Measurements from ENCODE around the gene PDYN. TPM values are rescaled to one million over a fixed set of nuclear protein-coding genes. Genes with fewer than 3 reads are reported as not detected.

The PDYN gene
- total and polyA plus RNA-seq, 2 donors, result 0.33 to 1.3 TPM

- DNase-seq (ENCODE audit: low read depth in 6 of 9, low spot score in 9 of 9), result no peak
- peaks cover 0 to 7% of the 10 kb centered on the region in 2 donors for H3K27me3 ChIP-seq (ENCODE audit: control insufficient read depth in 2 of 2, insufficient read depth in 1 of 2, low read length in 1 of 2)
- no peaks in the 10 kb centered on the region for H3K9me3 ChIP-seq (ENCODE audit: control insufficient read depth in 2 of 2, insufficient read depth in 1 of 2, low read length in 1 of 2)
- no peak overlapping the region for H3K27ac ChIP-seq (ENCODE audit: low read depth in 1 of 2, low read length in 1 of 2)
- no peaks in the 10 kb centered on the region for H3K36me3 ChIP-seq (ENCODE audit: control insufficient read depth in 2 of 2, insufficient read depth in 2 of 2, low read length in 1 of 2)
- 92% methylated on average over 5 of the region's 5 CpGs for WGBS
- no peak overlapping the region for H3K4me3 ChIP-seq (ENCODE audit: low read length in 2 of 2)
- peaks cover 0 to 4% of the 10 kb centered on the region in 2 donors for H3K4me1 ChIP-seq (ENCODE audit: control insufficient read depth in 2 of 2, insufficient read depth in 2 of 2, low read length in 2 of 2)
Observed at GRCh38 chr20:1961374-1961773, 32.5 kb downstream of the PDYN start.

DNA sequence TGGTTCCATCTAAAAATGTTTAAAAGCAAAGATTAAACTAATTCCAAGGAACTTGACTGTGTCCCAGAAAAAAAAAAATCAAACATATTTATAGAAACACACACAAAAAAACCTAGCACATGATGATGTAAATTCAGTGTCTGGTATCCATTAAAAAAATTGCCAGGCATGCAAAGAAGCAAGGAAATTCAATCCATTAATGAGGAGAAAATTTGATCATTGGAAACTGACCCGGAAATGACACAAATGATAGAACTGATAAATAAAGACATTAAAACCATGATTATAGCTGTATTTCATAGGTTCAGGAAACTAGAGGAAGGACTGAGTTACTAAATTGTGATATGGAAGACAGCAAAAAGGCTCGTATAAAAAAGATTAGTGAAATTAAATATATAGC is 34.7 kb downstream of the PDYN start:
- Histone ChIP-seq H3K36me3 (ENCODE audit: control insufficient read depth in 2 of 2, insufficient read depth in 2 of 2, low read length in 1 of 2) (no peaks in the 10 kb centered on the region), H3K27ac (ENCODE audit: low read depth in 1 of 2, low read length in 1 of 2) (no peak overlapping the region)
- WGBS, result 93% methylated on average over 2 of the region's 2 CpGs

GRCh38 chr20:1958426-1958825 is 35.4 kb downstream of the PDYN start:
- Histone ChIP-seq H3K27me3 (ENCODE audit: control insufficient read depth in 2 of 2, insufficient read depth in 1 of 2, low read length in 1 of 2) (no peaks in the 10 kb centered on the region), H3K36me3 (ENCODE audit: control insufficient read depth in 2 of 2, insufficient read depth in 2 of 2, low read length in 1 of 2) (no peaks in the 10 kb centered on the region), H3K4me1 (ENCODE audit: control insufficient read depth in 2 of 2, insufficient read depth in 2 of 2, low read length in 2 of 2) (no peaks in the 10 kb centered on the region), H3K27ac (ENCODE audit: low read depth in 1 of 2, low read length in 1 of 2) (no peak overlapping the region), H3K9me3 (ENCODE audit: control insufficient read depth in 2 of 2, insufficient read depth in 1 of 2, low read length in 1 of 2) (no peaks in the 10 kb centered on the region), H3K4me3 (ENCODE audit: low read length in 2 of 2) (no peak overlapping the region)
- DNase-seq (ENCODE audit: low read depth in 6 of 9, low spot score in 9 of 9), result no peak
- WGBS, result 98% methylated on average over 2 of the region's 2 CpGs

More for the DNA sequence above, 34.7 kb downstream of the PDYN start:
- no peak overlapping the region for H3K4me3 ChIP-seq (ENCODE audit: low read length in 2 of 2)
- no peaks in the 10 kb centered on the region for H3K4me1 ChIP-seq (ENCODE audit: control insufficient read depth in 2 of 2, insufficient read depth in 2 of 2, low read length in 2 of 2)
- DNase-seq (ENCODE audit: low read depth in 6 of 9, low spot score in 9 of 9), result no peak
- no peaks in the 10 kb centered on the region for H3K9me3 ChIP-seq (ENCODE audit: control insufficient read depth in 2 of 2, insufficient read depth in 1 of 2, low read length in 1 of 2)
- no peaks in the 10 kb centered on the region for H3K27me3 ChIP-seq (ENCODE audit: control insufficient read depth in 2 of 2, insufficient read depth in 1 of 2, low read length in 1 of 2)

GRCh38 chr20:1955217-1955616 is 38.6 kb downstream of the PDYN start:
- H3K9me3 ChIP-seq (ENCODE audit: control insufficient read depth in 2 of 2, insufficient read depth in 1 of 2, low read length in 1 of 2), result no peaks in the 10 kb centered on the region
- no peaks in the 10 kb centered on the region for H3K4me1 ChIP-seq (ENCODE audit: control insufficient read depth in 2 of 2, insufficient read depth in 2 of 2, low read length in 2 of 2)
- no peak overlapping the region for H3K4me3 ChIP-seq (ENCODE audit: low read length in 2 of 2)
- no peaks in the 10 kb centered on the region for H3K27me3 ChIP-seq (ENCODE audit: control insufficient read depth in 2 of 2, insufficient read depth in 1 of 2, low read length in 1 of 2)
- DNase-seq (ENCODE audit: low read depth in 6 of 9, low spot score in 9 of 9), result no peak
- H3K36me3 ChIP-seq (ENCODE audit: control insufficient read depth in 2 of 2, insufficient read depth in 2 of 2, low read length in 1 of 2), result no peaks in the 10 kb centered on the region
- WGBS, result 92% methylated on average over 8 of the region's 8 CpGs
- no peak overlapping the region for H3K27ac ChIP-seq (ENCODE audit: low read depth in 1 of 2, low read length in 1 of 2)

- Histone ChIP-seq H3K36me3 (ENCODE audit: control insufficient read depth in 2 of 2, insufficient read depth in 2 of 2, low read length in 1 of 2) (no peaks in the 10 kb centered on the region), H3K4me1 (ENCODE audit: control insufficient read depth in 2 of 2, insufficient read depth in 2 of 2, low read length in 2 of 2) (no peaks in the 10 kb centered on the region), H3K9me3 (ENCODE audit: control insufficient read depth in 2 of 2, insufficient read depth in 1 of 2, low read length in 1 of 2) (no peaks in the 10 kb centered on the region), H3K27ac (ENCODE audit: low read depth in 1 of 2, low read length in 1 of 2) (no peak overlapping the region), H3K4me3 (ENCODE audit: low read length in 2 of 2) (no peak overlapping the region), H3K27me3 (ENCODE audit: control insufficient read depth in 2 of 2, insufficient read depth in 1 of 2, low read length in 1 of 2) (peaks cover 0 to 4% of the 10 kb centered on the region in 2 donors)
- no peak for DNase-seq (ENCODE audit: low read depth in 6 of 9, low spot score in 9 of 9)
- 95% methylated on average over 5 of the region's 5 CpGs for WGBS
Observed at GRCh38 chr20:1953621-1954020, 40.2 kb downstream of the PDYN start.

DNA sequence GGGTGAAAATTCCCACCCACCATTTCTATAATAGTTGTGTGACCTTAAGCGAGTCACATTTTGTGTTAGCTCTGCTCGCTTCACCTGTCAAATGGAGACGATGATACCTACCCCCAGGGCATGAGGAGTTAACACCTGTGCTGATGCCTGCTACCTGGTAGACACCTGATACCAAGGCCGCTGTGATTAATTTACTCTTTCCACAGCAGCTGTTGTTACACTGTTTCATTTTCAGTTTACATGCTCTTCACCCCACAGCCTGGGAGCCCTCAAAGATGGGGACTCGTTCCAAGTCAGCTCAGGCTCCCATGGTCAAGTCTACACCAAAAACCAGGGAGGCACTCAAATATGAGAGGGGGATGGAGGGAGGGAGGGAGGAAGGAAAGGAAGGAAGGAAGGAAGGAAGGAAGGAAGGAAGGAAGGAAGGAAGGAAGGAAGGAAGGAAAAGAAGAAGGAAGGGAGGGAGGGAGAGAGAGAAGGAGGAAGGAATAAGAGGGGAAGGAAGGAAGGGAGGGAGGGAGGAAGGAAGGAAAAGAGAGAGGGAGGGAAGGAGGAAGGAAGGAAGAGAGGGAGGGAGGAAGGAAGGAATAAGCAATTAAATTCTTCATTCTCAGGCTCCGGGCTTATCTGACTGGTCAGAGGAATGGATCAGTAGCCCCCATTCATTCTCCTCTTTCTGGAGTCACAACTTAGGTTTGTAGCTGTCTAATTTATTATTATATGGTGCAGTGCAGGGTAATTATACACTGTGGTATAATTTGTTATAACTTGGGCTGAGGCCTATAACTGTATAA is 40.9 kb downstream of the PDYN start:
- Histone ChIP-seq H3K4me1 (ENCODE audit: control insufficient read depth in 2 of 2, insufficient read depth in 2 of 2, low read length in 2 of 2) (no peaks in the 10 kb centered on the region), H3K9me3 (ENCODE audit: control insufficient read depth in 2 of 2, insufficient read depth in 1 of 2, low read length in 1 of 2) (no peaks in the 10 kb centered on the region), H3K4me3 (ENCODE audit: low read length in 2 of 2) (no peak overlapping the region), H3K27me3 (ENCODE audit: control insufficient read depth in 2 of 2, insufficient read depth in 1 of 2, low read length in 1 of 2) (peaks cover 0 to 9% of the 10 kb centered on the region in 2 donors), H3K36me3 (ENCODE audit: control insufficient read depth in 2 of 2, insufficient read depth in 2 of 2, low read length in 1 of 2) (no peaks in the 10 kb centered on the region), H3K27ac (ENCODE audit: low read depth in 1 of 2, low read length in 1 of 2) (no peak overlapping the region)
- 93% methylated on average over 6 of the region's 6 CpGs for WGBS
- no peak for DNase-seq (ENCODE audit: low read depth in 6 of 9, low spot score in 9 of 9)

DNA sequence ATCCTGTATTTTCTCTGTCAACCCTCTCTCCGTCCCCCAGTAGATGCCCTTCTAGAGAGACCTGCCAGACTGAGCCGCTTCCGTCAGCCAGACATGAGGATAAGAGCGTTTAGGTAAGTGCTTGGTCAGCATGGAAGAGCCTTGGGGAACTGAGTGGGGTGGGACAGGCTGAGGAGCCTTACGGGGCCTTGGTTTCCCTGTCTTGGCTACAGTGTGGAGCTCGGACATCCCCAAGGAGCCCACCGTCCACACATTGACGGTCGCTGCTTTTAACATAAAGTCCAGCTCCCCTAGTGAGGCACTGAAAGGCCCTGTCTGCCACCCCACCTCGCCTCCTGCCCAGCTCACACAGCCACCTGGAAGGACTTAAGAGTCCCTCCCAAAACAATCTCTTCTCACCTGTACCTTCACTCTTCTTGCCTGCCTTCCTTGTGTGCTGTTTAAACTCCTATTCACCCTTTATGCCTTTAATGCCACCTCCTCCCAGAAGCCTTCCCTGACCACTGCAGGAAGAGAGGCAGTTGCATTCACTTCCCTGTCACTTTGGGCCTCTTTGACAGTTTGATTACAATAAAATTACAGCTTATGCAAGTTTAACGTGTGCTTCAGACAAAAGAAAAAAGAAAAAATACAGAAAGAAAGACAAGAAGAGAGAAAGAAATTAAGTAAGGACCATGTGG is 42.3 kb downstream of the PDYN start:
- H3K4me3 ChIP-seq (ENCODE audit: low read length in 2 of 2), result no peak overlapping the region
- no peaks in the 10 kb centered on the region for H3K36me3 ChIP-seq (ENCODE audit: control insufficient read depth in 2 of 2, insufficient read depth in 2 of 2, low read length in 1 of 2)
- 87% methylated on average over 11 of the region's 11 CpGs for WGBS
- no peaks in the 10 kb centered on the region for H3K4me1 ChIP-seq (ENCODE audit: control insufficient read depth in 2 of 2, insufficient read depth in 2 of 2, low read length in 2 of 2)
- H3K27ac ChIP-seq (ENCODE audit: low read depth in 1 of 2, low read length in 1 of 2), result no peak overlapping the region
- DNase-seq (ENCODE audit: low read depth in 6 of 9, low spot score in 9 of 9), result no peak
- H3K27me3 ChIP-seq (ENCODE audit: control insufficient read depth in 2 of 2, insufficient read depth in 1 of 2, low read length in 1 of 2), result peaks cover 7 to 22% of the 10 kb centered on the region in 2 donors
- no peaks in the 10 kb centered on the region for H3K9me3 ChIP-seq (ENCODE audit: control insufficient read depth in 2 of 2, insufficient read depth in 1 of 2, low read length in 1 of 2)

- Histone ChIP-seq H3K4me1 (ENCODE audit: control insufficient read depth in 2 of 2, insufficient read depth in 2 of 2, low read length in 2 of 2) (no peaks in the 10 kb centered on the region), H3K27ac (ENCODE audit: low read depth in 1 of 2, low read length in 1 of 2) (no peak overlapping the region)
- WGBS, result 95% methylated on average over 7 of the region's 7 CpGs
Observed at GRCh38 chr20:1950836-1951235, 43.0 kb downstream of the PDYN start.

DNA sequence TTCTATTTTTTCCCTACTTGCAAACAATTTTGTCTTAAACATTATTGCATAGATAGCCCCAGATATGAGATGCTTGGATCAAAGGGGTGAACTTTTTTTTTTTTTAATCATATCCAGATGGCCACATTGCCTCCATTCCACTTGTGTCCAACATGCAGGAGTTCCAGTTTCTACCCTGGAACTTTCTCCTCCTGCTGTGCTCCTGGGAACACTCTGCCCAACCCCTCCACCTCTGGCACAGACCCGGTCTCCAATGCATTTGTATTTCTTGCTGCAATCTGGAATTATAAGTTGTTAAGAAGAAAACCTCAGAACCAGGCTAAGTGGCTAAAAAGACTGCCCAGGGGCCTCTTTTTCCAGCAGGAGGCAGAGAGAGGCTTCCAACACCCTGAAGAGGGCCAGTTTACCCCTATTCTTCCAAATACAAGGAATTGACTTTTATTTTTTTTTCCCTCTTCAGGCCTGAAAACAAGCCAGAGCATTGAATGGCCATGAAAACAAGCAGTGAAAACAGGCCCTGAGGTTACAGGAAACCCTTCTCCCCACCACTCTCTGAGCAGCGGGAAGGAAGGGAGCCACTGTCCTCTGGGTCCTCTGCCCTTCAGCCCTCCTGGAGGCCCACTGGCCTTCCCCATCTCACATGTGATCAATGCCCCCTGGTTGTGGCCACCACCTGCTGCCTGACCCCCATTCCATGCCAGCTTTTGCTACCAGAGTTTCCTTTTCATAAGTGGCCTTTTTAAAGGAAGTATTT is 44.3 kb downstream of the PDYN start:
- H3K4me3 ChIP-seq (ENCODE audit: low read length in 2 of 2), result no peak overlapping the region
- H3K36me3 ChIP-seq (ENCODE audit: control insufficient read depth in 2 of 2, insufficient read depth in 2 of 2, low read length in 1 of 2), result no peaks in the 10 kb centered on the region
- no peaks in the 10 kb centered on the region for H3K4me1 ChIP-seq (ENCODE audit: control insufficient read depth in 2 of 2, insufficient read depth in 2 of 2, low read length in 2 of 2)
- no peaks in the 10 kb centered on the region for H3K9me3 ChIP-seq (ENCODE audit: control insufficient read depth in 2 of 2, insufficient read depth in 1 of 2, low read length in 1 of 2)
- no peak for DNase-seq (ENCODE audit: low read depth in 6 of 9, low spot score in 9 of 9)
- 88% methylated on average over 2 of the region's 2 CpGs for WGBS
- H3K27me3 ChIP-seq (ENCODE audit: control insufficient read depth in 2 of 2, insufficient read depth in 1 of 2, low read length in 1 of 2), result peaks cover 7 to 39% of the 10 kb centered on the region in 2 donors
- H3K27ac ChIP-seq (ENCODE audit: low read depth in 1 of 2, low read length in 1 of 2), result no peak overlapping the region

More at GRCh38 chr20:1950836-1951235, 43.0 kb downstream of the PDYN start:
- H3K9me3 ChIP-seq (ENCODE audit: control insufficient read depth in 2 of 2, insufficient read depth in 1 of 2, low read length in 1 of 2), result no peaks in the 10 kb centered on the region
- peaks cover 7 to 29% of the 10 kb centered on the region in 2 donors for H3K27me3 ChIP-seq (ENCODE audit: control insufficient read depth in 2 of 2, insufficient read depth in 1 of 2, low read length in 1 of 2)
- H3K4me3 ChIP-seq (ENCODE audit: low read length in 2 of 2), result no peak overlapping the region
- no peaks in the 10 kb centered on the region for H3K36me3 ChIP-seq (ENCODE audit: control insufficient read depth in 2 of 2, insufficient read depth in 2 of 2, low read length in 1 of 2)
- no peak for DNase-seq (ENCODE audit: low read depth in 6 of 9, low spot score in 9 of 9)

Data from thymus (tissue), 11 donors.